Ovary (tissue), 3 donors: Measurements from ENCODE around the gene SLC13A2.

ENCODE experiments used
- POLR2A ChIP-seq: fragments of 450-650 bp; IDR thresholded peaks from one replicate; pipeline ENCODE4 v1.6.1; 2017; ENCODE audit warnings: antibody characterized with exemption, mild to moderate bottlenecking, moderate library complexity
- TF ChIP-seq, protein P1 (sequence below), 3 donors: fragments of 450-650 bp in 2 of 3; fragments of 200-600 bp in 1 of 3; IDR thresholded peaks; one replicate each; pipeline versions ENCODE4 v1.5.1 to v1.8.0; 2016 to 2022; ENCODE audit warnings: antibody characterized with exemption in 3 of 3, mild to moderate bottlenecking in 1 of 3
- donor health status: DM: no; HTN: no; CAD: no.

DNA sequence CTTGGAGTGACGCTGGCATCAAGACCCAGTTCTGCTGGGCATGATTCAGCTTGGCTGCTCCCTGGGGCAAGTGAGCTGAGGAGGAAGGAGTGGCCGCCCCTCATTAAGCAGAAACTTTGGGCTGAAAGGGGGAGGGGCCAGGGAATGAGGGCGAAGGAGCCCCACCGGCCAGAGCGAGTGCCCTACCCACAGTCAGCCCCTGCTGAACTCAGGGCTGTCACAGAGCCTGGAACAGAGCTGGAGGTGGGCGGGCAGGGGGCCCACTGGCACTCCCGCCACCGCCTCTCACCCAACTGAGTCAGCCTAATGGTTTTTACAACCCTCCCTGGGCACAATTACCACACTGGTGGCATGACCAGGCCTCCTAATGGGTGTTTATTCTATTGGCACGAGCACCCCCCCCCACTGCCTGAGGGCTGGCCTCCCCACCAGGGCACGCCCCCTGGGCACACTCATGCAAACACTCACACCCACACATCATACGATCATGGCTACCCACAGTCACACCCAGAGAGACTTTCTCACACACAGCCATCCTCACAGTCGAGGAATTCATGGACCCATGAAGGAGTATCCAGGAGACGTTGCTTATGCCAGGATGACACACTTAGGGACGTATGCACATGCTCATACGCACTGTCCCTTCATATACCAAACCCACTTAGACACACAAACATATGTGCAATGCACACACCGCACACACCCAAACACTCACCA is 59.8 kb downstream of the SLC13A2 start:
- no peak for TF ChIP-seq POLR2A
- TF ChIP-seq, protein P1, sequence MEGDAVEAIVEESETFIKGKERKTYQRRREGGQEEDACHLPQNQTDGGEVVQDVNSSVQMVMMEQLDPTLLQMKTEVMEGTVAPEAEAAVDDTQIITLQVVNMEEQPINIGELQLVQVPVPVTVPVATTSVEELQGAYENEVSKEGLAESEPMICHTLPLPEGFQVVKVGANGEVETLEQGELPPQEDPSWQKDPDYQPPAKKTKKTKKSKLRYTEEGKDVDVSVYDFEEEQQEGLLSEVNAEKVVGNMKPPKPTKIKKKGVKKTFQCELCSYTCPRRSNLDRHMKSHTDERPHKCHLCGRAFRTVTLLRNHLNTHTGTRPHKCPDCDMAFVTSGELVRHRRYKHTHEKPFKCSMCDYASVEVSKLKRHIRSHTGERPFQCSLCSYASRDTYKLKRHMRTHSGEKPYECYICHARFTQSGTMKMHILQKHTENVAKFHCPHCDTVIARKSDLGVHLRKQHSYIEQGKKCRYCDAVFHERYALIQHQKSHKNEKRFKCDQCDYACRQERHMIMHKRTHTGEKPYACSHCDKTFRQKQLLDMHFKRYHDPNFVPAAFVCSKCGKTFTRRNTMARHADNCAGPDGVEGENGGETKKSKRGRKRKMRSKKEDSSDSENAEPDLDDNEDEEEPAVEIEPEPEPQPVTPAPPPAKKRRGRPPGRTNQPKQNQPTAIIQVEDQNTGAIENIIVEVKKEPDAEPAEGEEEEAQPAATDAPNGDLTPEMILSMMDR (IDR thresholded peaks at IDR 0.05), result no peak
